HG03045 (cell line): ENCODE data around the gene ATP1A3.

ENCODE experiments used
- ATAC-seq: cut with Tn5 transposase; IDR thresholded peaks from one replicate; pipeline ENCODE4 v1.9.1; 2021; ENCODE audit warnings: mild to moderate bottlenecking, moderate library complexity; ENCODE audit not compliant: unreplicated experiment

The ATP1A3 gene

GRCh38 chr19:41918653-41919244, 75.3 kb downstream of the ATP1A3 start:
- ATAC-seq, result no peak

GRCh38 chr19:41918095-41918494, 75.9 kb downstream of the ATP1A3 start:
- no peak for ATAC-seq

- ATAC-seq, result no peak
These were observed 76.4 kb downstream of the ATP1A3 start for GRCh38 chr19:41917676-41918075.
